NCI-H2107 treated with DMSO at 0.1 percent for 48 hours (cell line): Measurements from ENCODE around the gene RAVER2.
A peak's percentile ranks its signal among the peaks of the same experiment; 100 is the strongest.
"Not testable (repeated sequence)": the region's sequence is repeated elsewhere in the genome, so short reads cannot be mapped to it uniquely, and the experiment has no call there.

ENCODE experiments used
- DNase-seq: peaks from one replicate; lab custom pipeline; 2025; ENCODE audit not compliant: unreplicated experiment; lab: John Stamatoyannopoulos, UW

Gene RAVER2

GRCh38 chr1:64745986-64746940 lies 1.4 kb downstream of the RAVER2 start:
- peak; percentile 69 for DNase-seq

GRCh38 chr1:64748222-64748621 lies 3.3 kb downstream of the RAVER2 start:
- DNase-seq, result no peak

- no peak for DNase-seq
These were observed 3.8 kb downstream of the RAVER2 start for GRCh38 chr1:64748706-64749105.

DNA sequence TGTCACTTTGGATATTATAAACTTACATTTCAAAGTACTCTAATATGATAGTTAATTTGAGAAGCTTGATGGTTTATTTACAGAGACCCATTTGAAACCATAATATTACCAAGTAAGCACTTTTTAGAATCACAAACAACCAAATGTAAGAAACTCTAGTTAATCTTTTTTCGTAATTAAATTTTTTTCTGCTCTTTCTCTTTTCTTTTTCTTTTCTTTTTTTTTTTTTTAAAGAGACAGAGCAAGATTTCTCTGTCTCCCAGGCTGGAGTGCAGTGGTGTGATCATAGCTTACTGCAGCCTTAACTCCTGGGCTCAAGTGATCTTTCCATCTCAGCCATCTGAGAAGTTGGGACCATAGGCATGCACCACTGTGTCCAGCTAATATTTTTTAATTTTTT lies 5.2 kb downstream of the RAVER2 start:
- no peak for DNase-seq

GRCh38 chr1:64750875-64751274 lies 6.0 kb downstream of the RAVER2 start:
- DNase-seq, result no peak

DNA sequence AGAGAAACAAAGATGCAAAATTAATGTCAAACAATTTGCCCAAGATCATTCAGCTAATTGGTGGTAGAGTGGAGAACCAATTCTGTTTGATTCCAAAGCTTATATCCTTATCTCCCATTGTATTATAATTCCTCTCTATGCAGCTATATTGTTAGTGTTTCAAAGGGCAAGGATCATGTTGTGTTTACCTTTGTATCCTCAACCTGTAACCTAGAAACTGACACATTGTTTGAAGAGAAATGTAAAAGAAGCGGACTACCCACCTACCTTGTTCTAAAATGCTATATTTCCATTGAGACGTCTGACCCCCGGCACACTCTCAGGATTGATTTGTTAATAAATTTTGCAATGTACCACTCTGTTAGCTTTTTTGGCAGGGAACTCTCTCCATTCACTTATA lies 9.3 kb downstream of the RAVER2 start:
- no peak for DNase-seq

GRCh38 chr1:64755361-64755760 lies 10.5 kb downstream of the RAVER2 start:
- DNase-seq, result no peak

- DNase-seq, result no peak
These were observed 11.9 kb downstream of the RAVER2 start for GRCh38 chr1:64756770-64757169.

DNA sequence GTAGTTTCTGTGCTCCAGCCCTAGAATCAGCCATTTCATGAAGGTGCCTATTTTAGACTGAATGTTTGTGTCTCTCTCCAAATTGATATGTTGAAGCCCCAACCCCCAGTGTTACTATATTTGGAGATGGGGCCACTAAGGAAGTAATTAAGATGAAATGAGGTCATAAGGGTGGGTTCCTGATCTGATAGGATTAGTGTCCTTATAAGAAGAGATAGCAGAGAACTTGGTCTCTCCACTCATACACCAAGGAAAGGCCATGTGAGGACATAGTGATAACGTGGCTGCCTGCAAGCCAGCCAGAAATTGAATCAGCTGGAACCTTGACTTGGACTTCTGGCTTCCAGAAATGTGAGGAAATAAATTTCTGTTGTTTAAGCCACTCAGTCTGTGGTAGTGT lies 12.3 kb downstream of the RAVER2 start:
- no peak for DNase-seq

GRCh38 chr1:64758233-64758632 lies 13.4 kb downstream of the RAVER2 start:
- DNase-seq, result no peak

GRCh38 chr1:64759968-64760367 lies 15.1 kb downstream of the RAVER2 start:
- DNase-seq, result no peak

DNA sequence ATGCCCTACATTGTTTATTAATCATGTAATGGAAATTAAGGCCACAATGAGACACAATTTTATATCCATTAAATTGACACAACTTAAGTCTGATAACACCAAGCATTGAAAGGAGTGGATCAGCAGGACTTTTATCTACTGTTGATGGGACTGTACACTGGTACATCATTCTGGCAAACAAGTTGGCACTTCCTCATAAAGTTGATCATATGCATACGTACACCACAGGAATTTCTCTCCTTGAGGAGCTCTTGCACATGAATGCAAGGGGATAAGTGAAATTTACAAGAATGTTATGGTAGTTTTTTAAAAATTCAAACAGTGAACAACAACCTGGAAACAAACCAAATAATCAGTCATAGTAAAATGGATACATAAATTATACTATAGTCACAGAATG lies 20.1 kb downstream of the RAVER2 start:
- DNase-seq, result no peak

- no peak for DNase-seq
These were observed 21.0 kb downstream of the RAVER2 start for GRCh38 chr1:64765826-64766225.

DNA sequence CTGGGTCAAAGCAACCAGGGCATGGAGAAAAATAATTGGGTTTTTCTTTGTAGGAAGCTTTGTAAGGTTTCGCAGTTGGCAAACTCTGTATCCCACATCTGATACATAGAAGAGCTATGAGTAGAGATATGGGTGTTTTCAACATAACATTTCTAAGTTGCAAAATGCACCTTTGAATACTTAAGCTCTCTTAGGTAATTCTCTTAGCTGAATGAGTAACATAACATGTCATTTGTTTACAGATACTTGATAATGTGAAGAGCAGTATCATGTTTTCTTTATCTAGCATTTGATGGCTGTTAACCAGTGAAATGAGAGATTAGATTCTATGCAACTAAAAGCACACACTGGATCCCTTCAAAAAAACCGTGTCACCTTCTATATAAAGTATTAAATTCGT lies 21.6 kb downstream of the RAVER2 start:
- DNase-seq, result peak; percentile 37

DNA sequence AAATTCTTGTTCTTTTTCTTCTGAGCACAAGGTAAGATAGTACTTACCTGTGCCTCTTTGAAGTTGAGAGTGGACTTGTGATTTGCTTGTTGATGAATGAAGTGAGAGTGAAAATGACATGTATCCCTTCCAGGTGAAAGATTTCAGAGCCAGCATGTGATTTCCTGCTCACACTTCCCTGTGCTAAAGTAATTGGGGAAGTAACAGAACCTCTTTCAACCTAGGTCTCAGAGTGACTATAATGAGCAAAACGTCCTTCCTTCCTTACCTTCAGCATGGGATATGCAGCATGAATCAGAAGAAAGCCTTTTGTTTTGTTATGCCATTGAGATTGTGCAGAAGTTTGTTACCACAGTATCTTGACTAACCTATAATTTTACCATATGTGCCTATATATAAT lies 24.6 kb downstream of the RAVER2 start:
- no peak for DNase-seq

GRCh38 chr1:64769971-64770370 lies 25.1 kb downstream of the RAVER2 start:
- DNase-seq, result no peak

DNA sequence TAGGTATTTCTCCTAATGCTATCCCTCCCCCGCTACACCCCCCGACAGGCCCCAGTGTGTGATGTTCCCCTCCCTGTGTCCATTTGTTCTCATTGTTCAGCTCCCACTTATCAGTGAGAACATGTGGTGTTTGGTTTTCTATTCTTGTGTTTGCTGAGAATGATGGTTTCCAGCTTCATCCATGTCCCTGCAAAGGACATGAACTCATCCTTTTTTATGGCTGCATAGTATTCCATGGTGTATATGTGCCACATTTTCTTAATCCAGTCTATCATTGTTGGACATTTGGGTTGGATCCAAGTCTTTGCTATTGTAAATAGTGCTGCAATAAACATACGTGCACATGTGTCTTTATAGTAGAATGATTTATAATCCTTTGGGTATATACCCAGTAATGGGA lies 28.4 kb downstream of the RAVER2 start:
- DNase-seq, result not testable (repeated sequence)

- DNase-seq, result no peak
These were observed 30.2 kb downstream of the RAVER2 start for GRCh38 chr1:64775113-64775512.

GRCh38 chr1:64782044-64782443 lies 37.2 kb downstream of the RAVER2 start:
- not testable (repeated sequence) for DNase-seq

DNA sequence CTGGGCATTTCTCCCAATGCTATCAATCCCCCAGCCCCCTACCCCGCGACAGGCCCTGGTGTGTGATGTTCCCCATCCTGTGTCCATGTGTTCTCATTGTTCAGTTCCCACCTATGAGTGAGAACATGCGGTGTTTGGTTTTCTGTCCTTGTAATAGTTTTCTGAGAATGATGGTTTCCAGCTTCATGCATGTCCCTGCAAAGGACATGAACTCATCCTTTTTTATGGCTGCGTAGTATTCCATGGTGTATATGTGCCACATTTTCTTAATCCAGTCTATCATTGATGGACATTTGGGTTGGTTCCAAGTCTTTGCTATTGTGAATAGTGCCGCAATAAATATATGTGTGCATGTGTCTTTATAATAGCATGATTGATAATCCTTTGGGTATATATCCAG lies 38.0 kb downstream of the RAVER2 start:
- not testable (repeated sequence) for DNase-seq

DNA sequence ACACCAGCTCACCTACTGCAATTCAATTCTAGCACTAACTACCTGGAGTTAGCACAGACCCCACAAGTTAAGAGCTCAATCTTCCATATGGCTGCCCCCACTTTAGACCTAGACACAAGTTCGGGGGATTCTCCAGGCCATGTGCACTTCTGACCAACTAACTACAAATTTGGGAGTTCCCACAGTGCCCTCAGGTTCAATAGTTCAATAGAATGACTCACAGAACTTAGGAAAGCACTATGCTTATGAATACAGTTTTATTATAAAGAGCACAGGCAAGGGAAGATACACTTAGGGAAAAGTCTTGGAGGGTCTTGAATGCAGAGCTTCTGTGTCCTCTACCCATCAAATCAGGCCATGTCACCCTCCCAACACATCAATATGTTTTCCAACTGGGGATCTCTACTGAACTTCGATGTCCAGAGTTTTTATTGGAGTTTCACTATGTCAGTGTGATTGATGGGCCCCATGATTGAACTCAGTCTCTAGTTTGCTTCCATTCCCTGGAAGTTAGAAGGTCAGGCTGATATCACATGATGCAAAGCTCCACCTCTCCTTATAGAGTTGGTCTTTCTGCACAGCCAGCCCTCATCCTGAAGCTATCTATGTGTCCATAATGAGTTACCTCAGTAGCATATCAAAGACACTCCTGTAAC lies 46.1 kb downstream of the RAVER2 start:
- no peak for DNase-seq

DNA sequence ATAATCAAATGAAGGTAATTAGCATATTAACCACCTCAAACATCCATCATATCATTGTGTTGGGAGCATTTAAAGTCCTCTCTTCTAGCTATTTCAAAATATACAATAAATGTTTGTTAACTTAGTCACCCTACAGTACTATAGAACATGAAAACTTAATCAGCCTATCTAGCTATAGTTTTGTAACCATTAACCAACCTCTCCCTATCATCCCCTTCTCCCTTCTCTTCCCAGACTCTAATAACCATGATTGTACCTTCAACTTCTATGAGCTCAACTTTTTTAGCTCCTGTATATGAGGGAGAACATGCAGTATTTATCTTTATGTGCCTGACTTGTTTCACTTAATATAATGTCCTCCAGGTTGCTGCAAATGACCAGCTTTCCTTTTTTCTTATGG lies 54.0 kb downstream of the RAVER2 start:
- DNase-seq, result no peak
